Osteoblast (primary cell): Measurements from ENCODE around the gene NT5C2. TPM values are rescaled to one million over a fixed set of nuclear protein-coding genes. Genes with fewer than 3 reads are reported as not detected.
"Not testable (repeated sequence)": the region's sequence is repeated elsewhere in the genome, so short reads cannot be mapped to it uniquely, and the experiment has no call there.

ENCODE experiments used
- DNase-seq: peaks from one replicate; pipeline ENCODE4 v3.0.0; 2011; ENCODE audit warnings: low spot score, mixed read lengths; ENCODE audit not compliant: insufficient read length; ENCODE audit errors: missing footprints
- H2AFZ ChIP-seq: 2 replicates; pipeline ENCODE4 v1.6.0; 2011; ENCODE audit warnings: mild to moderate bottlenecking, low read length
- H3K27ac ChIP-seq: 2 replicates; pipeline ENCODE4 v1.5.1; 2011; ENCODE audit warnings: mild to moderate bottlenecking, low read depth, low read length, moderate library complexity
- H3K27me3 ChIP-seq: 2 replicates; pipeline ENCODE4 v1.6.0; 2012; ENCODE audit warnings: mild to moderate bottlenecking, control low read depth, inconsistent platforms, low read length, moderate library complexity; ENCODE audit not compliant: insufficient read depth
- H3K36me3 ChIP-seq: 2 replicates; pipeline ENCODE4 v1.5.1; 2011; ENCODE audit warnings: mild to moderate bottlenecking, low read length, control low read depth, moderate library complexity; ENCODE audit not compliant: insufficient read depth
- H3K4me1 ChIP-seq: 2 replicates; pipeline ENCODE4 v1.5.1; 2011; ENCODE audit warnings: mild to moderate bottlenecking, low read length, control low read depth, moderate library complexity; ENCODE audit not compliant: insufficient read depth
- H3K4me2 ChIP-seq: 2 replicates; pipeline ENCODE4 v1.6.0; 2011; ENCODE audit warnings: mild to moderate bottlenecking, low read length; ENCODE audit not compliant: insufficient read depth
- H3K4me3 ChIP-seq: fragments of 200-600 bp; sonication (generic); 3 replicates; pipeline ENCODE4 v1.5.1; 2012; ENCODE audit warnings: mild to moderate bottlenecking, low read length, inconsistent platforms; ENCODE audit not compliant: insufficient read depth
- H3K79me2 ChIP-seq: 2 replicates; pipeline ENCODE4 v1.6.0; 2012; ENCODE audit warnings: mild to moderate bottlenecking, low read length, control low read depth, inconsistent platforms; ENCODE audit not compliant: insufficient read depth
- H3K9me3 ChIP-seq: 2 replicates; pipeline ENCODE4 v1.5.1; 2011; ENCODE audit warnings: low read depth, low read length, control low read depth
- H4K20me1 ChIP-seq: 2 replicates; pipeline ENCODE4 v1.6.0; 2012; ENCODE audit warnings: mild to moderate bottlenecking, low read length, control low read depth; ENCODE audit not compliant: insufficient read depth
- CTCF ChIP-seq: IDR thresholded peaks from 2 replicates; pipeline ENCODE4 v1.5.1; 2011; ENCODE audit warnings: mild to moderate bottlenecking, low read depth, low read length, moderate library complexity; ENCODE audit errors: extremely low read depth
- total RNA-seq: library from RNA; depleted of rRNA; stranded (reverse); fragments of >200 nt; gene quantifications from 2 replicates; pipeline ENCODE4 v1.2.3, GENCODE V29; 2012

Gene NT5C2
- total RNA-seq, 1 donor, result 94.1 TPM

GRCh38 chr10:103215601-103216000 lies 22.5 kb upstream of the NT5C2 start:
- Histone ChIP-seq H3K4me3 (no peak overlapping the region), H3K27me3 (no peaks in the 10 kb centered on the region), H3K4me2 (no peak overlapping the region), H2AFZ (no peak overlapping the region), H3K36me3 (no peaks in the 10 kb centered on the region), H3K27ac (no peak overlapping the region), H3K4me1 (peaks cover 8% of the 10 kb centered on the region), H3K79me2 (no peaks in the 10 kb centered on the region), H3K9me3 (no peaks in the 10 kb centered on the region), H4K20me1 (no peaks in the 10 kb centered on the region)
- DNase-seq, result no peak
- TF ChIP-seq CTCF, result no peak

- not testable (repeated sequence) for H4K20me1 ChIP-seq
Measured at GRCh38 chr10:103210262-103210661, 17.2 kb upstream of the NT5C2 start.

GRCh38 chr10:103207643-103208042 lies 14.6 kb upstream of the NT5C2 start:
- H3K27ac ChIP-seq, H3K79me2 ChIP-seq, H3K27me3 ChIP-seq, H3K36me3 ChIP-seq, DNase-seq, H3K9me3 ChIP-seq, H3K4me2 ChIP-seq, H3K4me1 ChIP-seq, H2AFZ ChIP-seq, H4K20me1 ChIP-seq, H3K4me3 ChIP-seq: not testable (repeated sequence)

More at GRCh38 chr10:103210262-103210661, 17.2 kb upstream of the NT5C2 start:
- H3K4me2 ChIP-seq, H2AFZ ChIP-seq, DNase-seq, H3K27ac ChIP-seq, H3K4me3 ChIP-seq, H3K4me1 ChIP-seq, H3K9me3 ChIP-seq, H3K79me2 ChIP-seq, H3K36me3 ChIP-seq, H3K27me3 ChIP-seq: not testable (repeated sequence)

GRCh38 chr10:103207141-103207540 lies 14.1 kb upstream of the NT5C2 start:
- no peak overlapping the region for H3K4me2 ChIP-seq
- no peaks in the 10 kb centered on the region for H3K4me1 ChIP-seq
- H3K9me3 ChIP-seq, result no peaks in the 10 kb centered on the region
- no peak for DNase-seq
- H3K27ac ChIP-seq, result no peak overlapping the region
- no peak overlapping the region for H3K4me3 ChIP-seq
- H3K27me3 ChIP-seq, result no peaks in the 10 kb centered on the region
- no peak overlapping the region for H2AFZ ChIP-seq
- H4K20me1 ChIP-seq, result no peaks in the 10 kb centered on the region
- no peaks in the 10 kb centered on the region for H3K36me3 ChIP-seq
- TF ChIP-seq CTCF, result no peak
- H3K79me2 ChIP-seq, result no peaks in the 10 kb centered on the region

- not testable (repeated sequence) for H3K27me3 ChIP-seq, H3K79me2 ChIP-seq, H3K9me3 ChIP-seq, DNase-seq, H3K27ac ChIP-seq, H3K4me1 ChIP-seq, H3K4me3 ChIP-seq, H3K4me2 ChIP-seq, H2AFZ ChIP-seq, H4K20me1 ChIP-seq, H3K36me3 ChIP-seq
Measured at GRCh38 chr10:103206715-103207114, 13.6 kb upstream of the NT5C2 start.

GRCh38 chr10:103205401-103205800 lies 12.3 kb upstream of the NT5C2 start:
- H4K20me1 ChIP-seq, H3K27me3 ChIP-seq, H3K4me3 ChIP-seq, H3K4me2 ChIP-seq, H3K36me3 ChIP-seq, H3K4me1 ChIP-seq, H2AFZ ChIP-seq, H3K79me2 ChIP-seq, H3K9me3 ChIP-seq, DNase-seq, H3K27ac ChIP-seq: not testable (repeated sequence)
